ENCODE results near the gene SLC19A1.

DNA sequence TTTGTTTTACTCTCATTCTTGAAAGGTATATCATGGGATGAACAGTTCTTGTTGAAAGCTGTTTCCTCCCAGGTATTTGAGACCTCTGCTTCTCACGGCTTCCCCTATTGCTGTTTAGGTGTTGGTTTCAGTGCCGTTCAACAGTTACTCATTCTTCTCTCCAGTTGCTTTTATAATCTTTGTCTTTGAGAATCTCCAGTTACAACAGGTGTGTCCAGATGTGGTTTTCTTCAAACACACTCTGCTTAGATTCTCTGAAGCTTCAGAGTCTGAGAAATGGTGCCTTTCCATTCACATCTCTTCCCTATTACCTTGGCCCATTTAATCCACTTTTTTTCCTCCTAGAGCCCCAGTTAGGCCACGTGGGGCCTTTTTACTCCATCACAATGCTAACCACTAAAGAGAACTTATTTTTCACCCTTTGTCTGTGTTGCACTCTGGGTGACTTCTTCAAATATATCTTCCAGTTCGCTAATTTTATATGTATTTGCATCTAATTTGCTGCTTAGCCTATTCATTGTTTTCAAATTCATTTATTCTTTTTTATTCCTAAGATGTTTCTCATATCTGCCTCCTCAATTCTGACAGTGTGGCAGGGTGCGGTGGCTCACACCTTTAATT is 46.7 kb upstream of the SLC19A1 start:
- TF ChIP-seq, protein P1, sequence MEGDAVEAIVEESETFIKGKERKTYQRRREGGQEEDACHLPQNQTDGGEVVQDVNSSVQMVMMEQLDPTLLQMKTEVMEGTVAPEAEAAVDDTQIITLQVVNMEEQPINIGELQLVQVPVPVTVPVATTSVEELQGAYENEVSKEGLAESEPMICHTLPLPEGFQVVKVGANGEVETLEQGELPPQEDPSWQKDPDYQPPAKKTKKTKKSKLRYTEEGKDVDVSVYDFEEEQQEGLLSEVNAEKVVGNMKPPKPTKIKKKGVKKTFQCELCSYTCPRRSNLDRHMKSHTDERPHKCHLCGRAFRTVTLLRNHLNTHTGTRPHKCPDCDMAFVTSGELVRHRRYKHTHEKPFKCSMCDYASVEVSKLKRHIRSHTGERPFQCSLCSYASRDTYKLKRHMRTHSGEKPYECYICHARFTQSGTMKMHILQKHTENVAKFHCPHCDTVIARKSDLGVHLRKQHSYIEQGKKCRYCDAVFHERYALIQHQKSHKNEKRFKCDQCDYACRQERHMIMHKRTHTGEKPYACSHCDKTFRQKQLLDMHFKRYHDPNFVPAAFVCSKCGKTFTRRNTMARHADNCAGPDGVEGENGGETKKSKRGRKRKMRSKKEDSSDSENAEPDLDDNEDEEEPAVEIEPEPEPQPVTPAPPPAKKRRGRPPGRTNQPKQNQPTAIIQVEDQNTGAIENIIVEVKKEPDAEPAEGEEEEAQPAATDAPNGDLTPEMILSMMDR (IDR thresholded peaks at IDR 0.05): no peak
- TF ChIP-seq POLR2A (IDR thresholded peaks at IDR 0.05) (no peak), EP300 (IDR thresholded peaks at IDR 0.05) (no peak)
